GM18873 (cell line): ENCODE measurements around the gene ZNF726.
"Not testable (repeated sequence)": the region's sequence is repeated elsewhere in the genome, so short reads cannot be mapped to it uniquely, and the experiment has no call there.

Source experiments
- ATAC-seq: cut with Tn5 transposase; IDR thresholded peaks from one replicate; pipeline ENCODE4 v1.9.1; 2021; ENCODE audit warnings: mild to moderate bottlenecking, moderate library complexity, moderate number of reproducible peaks; ENCODE audit not compliant: unreplicated experiment, low FRiP score

ZNF726 gene

GRCh38 chr19:23937031-23937430, 22.3 kb downstream of the ZNF726 start:
- ATAC-seq: not testable (repeated sequence)

GRCh38 chr19:23943411-23943810, 28.7 kb downstream of the ZNF726 start:
- no peak for ATAC-seq

GRCh38 chr19:23946569-23946968, 31.9 kb downstream of the ZNF726 start:
- no peak for ATAC-seq

GRCh38 chr19:23949611-23950010, 34.9 kb downstream of the ZNF726 start:
- ATAC-seq: no peak

- no peak for ATAC-seq
Measured at GRCh38 chr19:23956051-23956450, 41.4 kb downstream of the ZNF726 start.

GRCh38 chr19:23957660-23958281, 43.1 kb downstream of the ZNF726 start:
- ATAC-seq: no peak

- not testable (repeated sequence) for ATAC-seq
Measured at GRCh38 chr19:23963396-23963795, 48.7 kb downstream of the ZNF726 start.

GRCh38 chr19:23963881-23964280, 49.2 kb downstream of the ZNF726 start:
- ATAC-seq: not testable (repeated sequence)

GRCh38 chr19:23964334-23964733, 49.6 kb downstream of the ZNF726 start:
- not testable (repeated sequence) for ATAC-seq

- no peak for ATAC-seq
Measured at GRCh38 chr19:23969630-23970029, 54.9 kb downstream of the ZNF726 start.

GRCh38 chr19:23971598-23971997, 56.9 kb downstream of the ZNF726 start:
- ATAC-seq: no peak

- ATAC-seq: no peak
Measured at GRCh38 chr19:23972161-23972560, 57.5 kb downstream of the ZNF726 start.

GRCh38 chr19:23974941-23975340, 60.3 kb downstream of the ZNF726 start:
- ATAC-seq: no peak

- not testable (repeated sequence) for ATAC-seq
Measured at GRCh38 chr19:23976631-23977030, 61.9 kb downstream of the ZNF726 start.

GRCh38 chr19:23977256-23977655, 62.6 kb downstream of the ZNF726 start:
- ATAC-seq: not testable (repeated sequence)

GRCh38 chr19:23978068-23978467, 63.4 kb downstream of the ZNF726 start:
- no peak for ATAC-seq

- ATAC-seq: no peak
Measured at GRCh38 chr19:23980805-23981204, 66.1 kb downstream of the ZNF726 start.

GRCh38 chr19:23981863-23982262, 67.2 kb downstream of the ZNF726 start:
- no peak for ATAC-seq

GRCh38 chr19:23983406-23983805, 68.7 kb downstream of the ZNF726 start:
- ATAC-seq: no peak
